Adipose tissue (tissue), 3 donors: ENCODE measurements around the gene CYP26A1. TPM values are rescaled to one million over a fixed set of nuclear protein-coding genes. Genes with fewer than 3 reads are reported as not detected.

ENCODE experiments used
- H3K27ac ChIP-seq: one replicate; pipeline ENCODE4 v1.5.1; 2013; ENCODE audit warnings: low read depth, low read length
- WGBS, 3 donors: extraction: QIAGEN DNeasy Blood & Tissue Kit; methylation state at CpG; one replicate each; pipeline ENCODE4 v1.1.7; 2013; 5-methylcytosine and 5-hydroxymethylcytosine counted together
- polyA plus RNA-seq, 3 donors: library from polyadenylated mRNA; stranded (reverse); fragments of 200-250 nt; gene quantifications; one replicate each; pipeline ENCODE4 v1.2.3, GENCODE V29; 2013
- donor health status: healthy with polysubstance abuse.
- donor health status: Bipolar disorder and iron deficiency.
- donor health status: healthy.

CYP26A1 gene
- polyA plus RNA-seq, 3 donors: 0.79 TPM; not detected in 2

DNA sequence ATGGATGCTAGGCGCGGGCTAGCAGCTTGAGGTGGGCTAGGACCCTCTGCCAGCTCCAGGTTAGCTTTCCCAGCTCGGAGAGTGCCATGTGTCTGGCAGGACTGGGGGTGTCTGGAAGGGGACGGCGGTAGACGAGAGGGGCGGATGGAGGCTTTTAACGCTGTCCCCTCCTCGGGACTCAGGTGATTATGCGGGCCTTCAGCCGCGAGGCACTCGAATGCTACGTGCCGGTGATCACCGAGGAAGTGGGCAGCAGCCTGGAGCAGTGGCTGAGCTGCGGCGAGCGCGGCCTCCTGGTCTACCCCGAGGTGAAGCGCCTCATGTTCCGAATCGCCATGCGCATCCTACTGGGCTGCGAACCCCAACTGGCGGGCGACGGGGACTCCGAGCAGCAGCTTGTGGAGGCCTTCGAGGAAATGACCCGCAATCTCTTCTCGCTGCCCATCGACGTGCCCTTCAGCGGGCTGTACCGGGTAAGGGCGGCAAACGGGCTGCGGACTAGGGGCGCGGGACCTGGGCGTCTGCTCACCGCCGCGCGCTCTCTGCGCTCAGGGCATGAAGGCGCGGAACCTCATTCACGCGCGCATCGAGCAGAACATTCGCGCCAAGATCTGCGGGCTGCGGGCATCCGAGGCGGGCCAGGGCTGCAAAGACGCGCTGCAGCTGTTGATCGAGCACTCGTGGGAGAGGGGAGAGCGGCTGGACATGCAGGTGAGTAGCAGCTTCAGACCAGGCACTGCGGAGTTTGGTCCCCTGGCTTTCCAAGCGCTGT, 1.1 kb downstream of the CYP26A1 start:
- no peak overlapping the region for H3K27ac ChIP-seq
- 2% methylated on average over 66 to 67 of the region's 67 CpGs for WGBS, 3 donors

DNA sequence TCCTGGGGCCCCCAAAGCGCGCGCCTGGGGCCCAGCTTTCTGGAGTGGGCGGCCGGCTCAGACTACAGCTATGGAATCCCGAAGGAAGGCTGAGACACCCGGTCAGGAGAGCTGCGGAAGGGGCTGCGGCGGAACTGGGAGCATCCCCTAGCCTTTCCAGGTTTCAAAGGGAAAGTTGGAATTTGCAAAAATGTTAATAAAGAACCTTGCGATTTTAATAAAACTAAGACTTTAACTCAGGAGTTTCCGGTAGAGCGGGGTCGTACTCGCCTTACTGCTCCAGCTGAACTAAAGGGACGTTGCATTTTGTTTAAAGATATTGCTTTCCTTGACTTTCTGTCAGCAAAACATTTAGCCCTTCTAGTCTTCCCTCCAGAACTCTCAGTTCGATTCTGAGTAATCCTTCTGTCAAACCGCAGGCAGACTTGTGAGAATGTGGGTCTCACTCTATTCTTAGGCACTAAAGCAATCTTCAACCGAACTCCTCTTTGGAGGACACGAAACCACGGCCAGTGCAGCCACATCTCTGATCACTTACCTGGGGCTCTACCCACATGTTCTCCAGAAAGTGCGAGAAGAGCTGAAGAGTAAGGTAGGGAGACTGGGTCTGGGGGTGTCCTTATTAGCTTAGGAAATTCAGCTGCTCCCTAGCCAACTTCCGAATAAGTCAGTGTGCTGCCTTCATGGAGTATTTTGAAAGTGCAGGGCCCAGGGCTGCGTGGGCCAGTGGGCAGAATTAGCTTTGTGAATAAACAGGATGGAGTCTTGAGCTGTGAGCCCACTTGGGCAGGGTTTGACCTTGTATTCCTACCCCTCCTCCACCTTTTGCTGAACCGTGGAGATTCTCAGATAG, 1.9 kb downstream of the CYP26A1 start:
- H3K27ac ChIP-seq: no peak overlapping the region
- WGBS, 3 donors: 15 to 25% (median 25%) methylated on average over 25 of the region's 25 CpGs

DNA sequence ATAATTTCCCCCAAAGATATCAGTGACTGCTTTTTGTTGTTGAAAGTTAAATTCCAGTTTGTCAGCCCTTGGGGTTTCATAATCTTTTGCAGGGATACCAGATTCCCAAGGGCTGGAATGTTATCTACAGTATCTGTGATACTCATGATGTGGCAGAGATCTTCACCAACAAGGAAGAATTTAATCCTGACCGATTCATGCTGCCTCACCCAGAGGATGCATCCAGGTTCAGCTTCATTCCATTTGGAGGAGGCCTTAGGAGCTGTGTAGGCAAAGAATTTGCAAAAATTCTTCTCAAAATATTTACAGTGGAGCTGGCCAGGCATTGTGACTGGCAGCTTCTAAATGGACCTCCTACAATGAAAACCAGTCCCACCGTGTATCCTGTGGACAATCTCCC, 3.2 kb downstream of the CYP26A1 start:
- WGBS, 3 donors: 44 to 71% (median 69%) methylated on average over 2 of the region's 2 CpGs
- H3K27ac ChIP-seq: no peak overlapping the region

GRCh38 chr10:93077860-93078337, 4.2 kb downstream of the CYP26A1 start:
- 69 to 85% (median 80%) methylated on average over 5 of the region's 5 CpGs for WGBS, 3 donors

GRCh38 chr10:93079663-93080349, 6.1 kb downstream of the CYP26A1 start:
- 38 to 61% (median 57%) methylated on average over 9 of the region's 9 CpGs for WGBS, 3 donors

More at GRCh38 chr10:93077860-93078337, 4.2 kb downstream of the CYP26A1 start:
- no peak overlapping the region for H3K27ac ChIP-seq

DNA sequence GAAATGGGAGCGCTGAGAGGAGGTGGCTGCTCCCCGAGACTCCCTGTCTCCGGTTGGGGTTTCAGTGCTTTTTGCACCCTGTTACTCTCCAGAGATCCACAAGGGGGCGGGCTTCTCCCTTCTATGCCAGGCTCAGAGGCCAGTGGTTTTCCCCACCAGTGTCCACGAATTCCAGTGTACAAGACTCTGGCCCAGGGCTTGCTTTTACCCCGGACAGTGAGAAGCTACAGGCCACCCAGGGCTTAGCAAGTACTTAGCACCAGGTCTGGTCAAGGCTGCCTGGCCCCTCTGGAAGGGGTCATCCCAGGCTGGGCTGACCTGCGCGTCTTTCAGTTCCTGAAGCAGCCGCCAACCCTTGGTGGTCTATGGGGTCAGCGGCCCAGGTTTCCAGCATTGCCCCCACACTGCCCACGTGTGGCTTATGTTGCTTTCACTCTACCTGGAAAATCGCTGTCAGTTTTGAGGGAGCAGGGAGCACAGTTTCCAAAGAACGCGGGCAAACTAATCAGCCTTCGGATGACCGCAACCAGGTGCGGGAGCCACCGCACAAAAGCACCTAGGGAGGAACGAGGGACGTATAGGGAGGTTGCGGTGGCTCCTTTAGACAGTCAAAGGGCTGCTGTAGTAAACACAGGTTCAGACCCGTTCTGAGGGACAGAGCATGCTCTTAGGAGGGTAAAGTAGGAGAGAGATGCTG, 6.8 kb downstream of the CYP26A1 start:
- no peak overlapping the region for H3K27ac ChIP-seq
- WGBS, 3 donors: 52 to 58% (median 57%) methylated on average over 22 of the region's 22 CpGs

More at GRCh38 chr10:93079663-93080349, 6.1 kb downstream of the CYP26A1 start:
- H3K27ac ChIP-seq: no peak overlapping the region

GRCh38 chr10:93081318-93081717, 7.6 kb downstream of the CYP26A1 start:
- 54 to 61% (median 56%) methylated on average over 3 of the region's 3 CpGs for WGBS, 3 donors
- no peak overlapping the region for H3K27ac ChIP-seq

DNA sequence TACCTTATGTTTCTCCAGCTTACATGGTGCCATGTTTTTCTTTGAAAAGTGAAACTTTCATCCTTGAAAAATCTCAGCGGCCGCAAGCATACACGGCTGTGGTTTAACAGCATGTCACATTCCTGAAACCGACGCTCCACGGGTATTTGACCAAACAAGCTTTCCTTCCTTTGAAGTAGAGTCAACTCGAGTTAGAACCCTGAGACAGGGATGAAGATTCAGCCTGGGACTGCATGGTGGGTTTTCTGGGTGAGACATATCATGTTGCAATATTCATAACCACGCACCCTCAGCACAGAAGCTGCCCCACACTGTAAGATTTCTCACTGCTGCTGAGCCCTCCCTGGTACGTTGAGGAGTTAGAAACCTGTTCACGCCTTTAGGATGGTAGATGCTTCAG, 8.1 kb downstream of the CYP26A1 start:
- 44 to 67% (median 59%) methylated on average over 10 of the region's 10 CpGs for WGBS, 3 donors

GRCh38 chr10:93083743-93084539, 10.2 kb downstream of the CYP26A1 start:
- WGBS, 3 donors: 81 to 90% (median 88%) methylated on average over 7 of the region's 7 CpGs
- no peak overlapping the region for H3K27ac ChIP-seq

More for the DNA sequence above, 8.1 kb downstream of the CYP26A1 start:
- no peak overlapping the region for H3K27ac ChIP-seq

DNA sequence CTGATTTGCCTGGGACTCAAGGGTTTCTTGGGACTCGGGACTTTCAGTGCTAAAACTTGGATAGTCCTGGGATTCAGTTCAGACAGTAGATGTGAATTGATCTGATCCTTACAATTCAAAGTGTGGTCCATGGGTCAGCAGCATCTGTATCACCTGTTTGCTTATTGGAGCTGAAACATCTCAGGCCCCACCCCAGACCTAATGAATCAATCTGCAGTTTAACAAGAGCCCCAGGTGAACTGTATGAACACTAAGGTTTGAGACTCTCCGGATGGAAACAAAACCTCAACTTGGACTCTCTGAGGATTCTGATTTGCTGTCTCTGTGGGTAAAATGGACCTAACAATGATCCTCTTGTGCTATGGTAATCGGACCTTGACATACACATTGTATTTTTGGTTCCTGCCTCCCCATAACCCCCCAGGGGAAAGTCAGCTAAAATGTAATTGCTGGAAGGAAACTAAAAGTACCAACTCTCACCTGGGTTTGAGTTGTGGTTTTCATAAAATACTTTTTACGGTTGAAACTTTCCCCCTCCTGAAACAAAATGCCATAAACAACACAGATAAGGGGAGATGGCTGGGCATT, 11.7 kb downstream of the CYP26A1 start:
- 63 to 77% (median 69%) methylated on average over 4 of the region's 4 CpGs for WGBS, 3 donors
- no peak overlapping the region for H3K27ac ChIP-seq

DNA sequence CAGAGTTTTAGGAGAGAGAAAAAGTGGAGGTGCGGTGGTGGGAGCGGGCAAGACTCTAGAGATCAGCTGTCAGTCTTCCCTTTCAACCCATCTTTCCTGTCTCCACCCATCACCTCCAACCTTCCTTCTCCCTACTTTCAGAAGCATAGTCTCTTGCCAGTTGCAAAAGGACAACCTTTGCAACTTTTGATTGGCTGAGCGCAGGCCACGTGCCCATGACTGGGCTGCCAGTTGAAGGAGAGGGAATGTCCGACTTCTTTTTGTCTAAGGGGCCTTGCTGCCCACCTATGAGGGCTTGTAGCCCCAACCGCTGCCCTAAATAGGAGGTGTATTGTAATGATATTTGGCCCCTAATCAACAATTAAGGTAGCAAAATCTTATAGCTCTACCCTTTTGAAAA, 12.6 kb downstream of the CYP26A1 start:
- WGBS, 3 donors: 87 to 97% (median 92%) methylated on average over 6 of the region's 6 CpGs
- H3K27ac ChIP-seq: no peak overlapping the region

DNA sequence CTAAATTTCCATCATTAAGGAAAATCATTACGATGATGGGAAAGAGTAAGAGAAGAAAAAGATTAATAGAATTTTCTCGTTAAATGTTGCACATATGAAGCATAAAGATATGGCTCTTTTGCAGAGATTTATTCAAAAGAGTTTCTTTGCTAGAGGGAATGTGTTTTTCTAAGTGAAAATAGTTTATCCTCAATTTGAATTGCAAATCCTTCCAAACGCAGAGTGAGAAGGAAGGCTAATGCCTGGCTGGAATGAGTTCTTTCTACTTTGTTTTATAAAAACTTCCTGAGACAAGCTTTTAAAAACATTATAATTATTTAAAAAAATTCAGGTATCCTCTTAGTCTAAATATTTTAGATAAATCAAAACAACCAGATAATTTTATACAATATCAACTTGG, 14.2 kb downstream of the CYP26A1 start:
- WGBS, 3 donors: 59 to 76% (median 76%) methylated on average over 3 of the region's 3 CpGs
- H3K27ac ChIP-seq: no peak overlapping the region

GRCh38 chr10:93088466-93088865, 14.8 kb downstream of the CYP26A1 start:
- WGBS, 3 donors: 66 to 74% (median 71%) methylated on average over 4 of the region's 4 CpGs
- H3K27ac ChIP-seq: no peak overlapping the region

DNA sequence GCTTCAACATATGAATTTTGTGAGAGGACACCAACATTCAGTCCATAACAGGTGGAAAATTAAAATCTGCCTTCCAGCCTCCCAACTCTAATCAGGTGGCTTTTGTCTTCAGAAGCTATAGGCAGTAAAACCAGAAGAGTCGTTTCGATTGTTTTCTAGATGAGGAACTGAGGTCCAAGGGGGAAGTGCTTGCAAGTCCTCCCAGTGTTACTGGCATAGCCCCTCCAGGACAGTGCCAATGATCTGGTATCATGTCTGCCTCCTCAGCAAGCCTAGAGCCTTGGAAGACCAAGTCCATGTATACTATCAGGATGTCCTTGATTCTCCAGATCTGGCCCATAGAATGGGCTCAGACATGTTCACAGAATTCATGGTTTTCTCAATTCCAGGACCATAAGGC, 16.9 kb downstream of the CYP26A1 start:
- WGBS, 3 donors: 58 to 90% (median 70%) methylated on average over 2 of the region's 2 CpGs
- no peak overlapping the region for H3K27ac ChIP-seq

DNA sequence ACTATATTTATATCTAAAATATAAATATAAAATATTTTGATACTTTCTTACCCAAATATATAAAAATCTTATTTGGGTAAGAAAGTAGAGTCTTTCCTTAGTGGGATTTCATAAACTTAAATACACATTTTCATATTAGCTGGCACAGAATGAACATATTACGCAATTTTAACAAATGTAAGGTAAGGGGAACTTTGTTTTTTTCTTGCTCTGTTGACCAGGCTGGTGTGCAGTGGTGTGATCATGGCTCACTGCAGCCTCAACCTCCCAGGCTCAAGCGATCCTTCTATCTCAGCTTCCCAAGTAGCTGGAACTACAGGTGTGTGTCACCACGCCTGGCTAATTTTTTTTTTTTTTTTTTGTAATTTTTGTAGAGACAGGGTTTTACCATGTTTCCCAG, 18.3 kb downstream of the CYP26A1 start:
- H3K27ac ChIP-seq: no peak overlapping the region
- WGBS, 3 donors: 87 to 96% (median 91%) methylated on average over 3 of the region's 3 CpGs

- no peak overlapping the region for H3K27ac ChIP-seq
- 40 to 79% (median 69%) methylated on average over 1 of the region's 1 CpG for WGBS, 3 donors
Observed at GRCh38 chr10:93095225-93095624, 21.5 kb downstream of the CYP26A1 start.

- no peak overlapping the region for H3K27ac ChIP-seq
- 62 to 87% (median 82%) methylated on average over 5 of the region's 5 CpGs for WGBS, 3 donors
Observed at GRCh38 chr10:93096901-93097300, 23.2 kb downstream of the CYP26A1 start.
